H1 (cell line): ENCODE results near the gene APBA3. TPM values are rescaled to one million over a fixed set of nuclear protein-coding genes. Genes with fewer than 3 reads are reported as not detected.
A peak's percentile ranks its signal among the peaks of the same experiment; 100 is the strongest.

Experiments
- CTCF ChIA-PET: fragments of 300-600 bp; sonication (Branson Sonifier 250); formaldehyde crosslinking; loops from one replicate; lab custom pipeline; 2021; ENCODE audit not compliant: partially characterized antibody; lab: Charles Lee
- POLR2A ChIA-PET: fragments of 300-600 bp; sonication (Branson Sonifier 250); formaldehyde crosslinking; loops from one replicate; lab custom pipeline; 2021; ENCODE audit warnings: inconsistent platforms; ENCODE audit not compliant: partially characterized antibody; lab: Charles Lee
- DNase-seq, 2 experiments: peaks; one replicate each; pipeline versions ENCODE4 v3.0.0 to v3.0.0-alpha.2; 2010 to 2022; ENCODE audit warnings: low spot score in 2 of 2, low read depth in 1 of 2, mixed read lengths in 1 of 2
- FAIRE-seq: peaks from 2 replicates; lab custom pipeline; 2011; peaks lifted over from hg19 to GRCh38; lab: Jason Lieb, UNC
- H2AFZ ChIP-seq: 2 replicates; pipeline ENCODE4 v1.8.1; 2012; ENCODE audit warnings: low read length, inconsistent platforms
- H2AK5ac ChIP-seq: 2 replicates; pipeline ENCODE4 v1.6.1; 2013; ENCODE audit warnings: low read depth, low read length
- H2BK120ac ChIP-seq: replicated peaks from 2 replicates; pipeline ENCODE3; 2013; ENCODE audit warnings: low read depth, low read length, inconsistent platforms
- H2BK12ac ChIP-seq: 2 replicates; pipeline ENCODE4 v1.6.1; 2013; ENCODE audit warnings: low read depth, low read length
- H2BK15ac ChIP-seq: 2 replicates; pipeline ENCODE4 v1.6.1; 2013; ENCODE audit warnings: low read length
- H2BK20ac ChIP-seq: 2 replicates; pipeline ENCODE4 v1.6.1; 2013; ENCODE audit warnings: low read length
- H2BK5ac ChIP-seq: 2 replicates; pipeline ENCODE4 v1.6.1; 2013; ENCODE audit warnings: low read depth, low read length
- H3K14ac ChIP-seq: 2 replicates; pipeline ENCODE4 v1.6.1; 2013; ENCODE audit warnings: inconsistent platforms; ENCODE audit not compliant: insufficient read length
- H3K18ac ChIP-seq: 2 replicates; pipeline ENCODE4 v1.6.1; 2013; ENCODE audit warnings: low read length; ENCODE audit errors: extremely low read depth
- H3K23ac ChIP-seq: 2 replicates; pipeline ENCODE4 v1.6.1; 2013; ENCODE audit warnings: inconsistent platforms; ENCODE audit not compliant: insufficient read length
- H3K23me2 ChIP-seq: 2 replicates; pipeline ENCODE4 v1.6.1; 2013; ENCODE audit warnings: low read depth, low read length
- H3K27ac ChIP-seq: 2 replicates; pipeline ENCODE4 v1.6.1; 2011; ENCODE audit warnings: low read depth, low read length, inconsistent platforms
- H3K27me3 ChIP-seq, 4 experiments: replicated peaks in 1 of 4; 1 replicate in 1 of 4; 2 replicates in 3 of 4; pipeline versions ENCODE4 v1.6.1 to v1.8.1; 2011 to 2013; ENCODE audit warnings: low read length in 3 of 4, mild to moderate bottlenecking in 3 of 4, inconsistent platforms in 2 of 4, mixed read lengths in 2 of 4, moderate library complexity in 1 of 4; ENCODE audit not compliant: control insufficient read depth in 3 of 4, insufficient read depth in 3 of 4; ENCODE audit errors: extremely low read depth in 1 of 4
- H3K36me3 ChIP-seq, 4 experiments: 2 replicates each; pipeline versions ENCODE4 v1.6.1 to v1.8.1; 2011 to 2013; ENCODE audit warnings: mild to moderate bottlenecking in 4 of 4, low read length in 3 of 4, moderate library complexity in 2 of 4, control low read depth in 1 of 4, inconsistent platforms in 1 of 4; ENCODE audit not compliant: insufficient read depth in 4 of 4, control insufficient read depth in 2 of 4
- H3K4ac ChIP-seq: replicated peaks from 2 replicates; pipeline ENCODE3; 2013; ENCODE audit warnings: low read length, low read depth, mixed read lengths, inconsistent platforms; ENCODE audit not compliant: insufficient read length
- H3K4me1 ChIP-seq, 4 experiments: replicated peaks in 1 of 4; 1 replicate in 1 of 4; 2 replicates in 3 of 4; pipeline versions ENCODE4 v1.6.1 to v1.8.1; 2011 to 2013; ENCODE audit warnings: low read length in 3 of 4, inconsistent platforms in 2 of 4, mixed read lengths in 1 of 4; ENCODE audit not compliant: insufficient read depth in 4 of 4, control insufficient read depth in 3 of 4
- H3K4me2 ChIP-seq, 2 experiments: 2 replicates each; pipeline versions ENCODE4 v1.6.1 to v1.8.1; 2011 to 2013; ENCODE audit warnings: low read depth in 2 of 2, low read length in 2 of 2, control low read depth in 1 of 2, inconsistent platforms in 1 of 2, mild to moderate bottlenecking in 1 of 2; ENCODE audit not compliant: insufficient read depth in 1 of 2
- H3K4me3 ChIP-seq, 4 experiments: fragments of 200-600, 300-600 bp in 1 of 4; sonication (generic), shearing (Covaris generic), sonication (Bioruptor Twin) in 1 of 4; 2 replicates each; pipeline versions ENCODE4 v1.5.1 to v1.8.1; 2011 to 2016; ENCODE audit warnings: low read length in 4 of 4, low read depth in 3 of 4, control low read depth in 2 of 4, inconsistent platforms in 2 of 4, mild to moderate bottlenecking in 2 of 4, mixed read lengths in 1 of 4, moderate library complexity in 1 of 4; ENCODE audit not compliant: insufficient read depth in 2 of 4; ENCODE audit errors: extremely low read depth in 1 of 4
- H3K56ac ChIP-seq: replicated peaks from 2 replicates; pipeline ENCODE3; 2013; ENCODE audit warnings: low read depth, mild to moderate bottlenecking, mixed read lengths, low read length, inconsistent platforms; ENCODE audit not compliant: insufficient read length
- H3K79me1 ChIP-seq: 2 replicates; pipeline ENCODE4 v1.6.1; 2013; ENCODE audit warnings: low read depth, low read length, control low read depth
- H3K79me2 ChIP-seq, 2 experiments: 2 replicates each; pipeline versions ENCODE4 v1.6.1 to v1.8.1; 2012 to 2013; ENCODE audit warnings: low read length in 2 of 2, mild to moderate bottlenecking in 2 of 2, inconsistent platforms in 1 of 2; ENCODE audit not compliant: insufficient read depth in 2 of 2, control insufficient read depth in 1 of 2
- H3K9ac ChIP-seq, 4 experiments: replicated peaks in 1 of 4; 1 replicate in 1 of 4; 2 replicates in 3 of 4; pipeline versions ENCODE4 v1.6.1 to v1.8.1; 2011 to 2013; ENCODE audit warnings: low read depth in 3 of 4, low read length in 3 of 4, control low read depth in 2 of 4, mild to moderate bottlenecking in 2 of 4, moderate library complexity in 2 of 4, inconsistent platforms in 1 of 4; ENCODE audit errors: extremely low read depth in 1 of 4
- H3K9me3 ChIP-seq, 2 experiments: 2 replicates each; pipeline versions ENCODE4 v1.6.1 to v1.8.1; 2012 to 2013; ENCODE audit warnings: mild to moderate bottlenecking in 2 of 2, moderate library complexity in 2 of 2, control low read depth in 1 of 2, inconsistent platforms in 1 of 2, low read depth in 1 of 2, low read length in 1 of 2, mixed read lengths in 1 of 2; ENCODE audit not compliant: insufficient read depth in 2 of 2
- H4K20me1 ChIP-seq, 2 experiments: replicated peaks in 1 of 2; 2 replicates each; pipeline versions ENCODE3 to v1.8.1; 2011 to 2013; ENCODE audit warnings: inconsistent platforms in 2 of 2, low read length in 2 of 2, mild to moderate bottlenecking in 1 of 2; ENCODE audit not compliant: insufficient read depth in 2 of 2, control insufficient read depth in 1 of 2
- H4K5ac ChIP-seq: 2 replicates; pipeline ENCODE4 v1.6.1; 2013; ENCODE audit warnings: low read length, low read depth, mixed read lengths, inconsistent platforms; ENCODE audit not compliant: insufficient read length
- H4K8ac ChIP-seq: 2 replicates; pipeline ENCODE4 v1.8.0; 2013; ENCODE audit warnings: mild to moderate bottlenecking, moderate library complexity, low read length, inconsistent platforms; ENCODE audit not compliant: insufficient read depth; ENCODE audit errors: extremely low read depth
- H4K91ac ChIP-seq: replicated peaks from 2 replicates; pipeline ENCODE3; 2013; ENCODE audit warnings: low read length, mixed read lengths, inconsistent platforms; ENCODE audit not compliant: insufficient read length
- ATF3 ChIP-seq: IDR thresholded peaks from 2 replicates; pipeline ENCODE4 v1.6.1; 2011; ENCODE audit warnings: low read depth, mild to moderate bottlenecking, low read length; ENCODE audit not compliant: insufficient read depth
- GABPA ChIP-seq: IDR thresholded peaks from 2 replicates; pipeline ENCODE4 v1.6.1; 2011; ENCODE audit warnings: mild to moderate bottlenecking, low read length, moderate library complexity, borderline replicate concordance; ENCODE audit not compliant: insufficient read depth
- HDAC2 ChIP-seq, 2 experiments: fragments of 300-600 bp in 1 of 2; sonication (generic) in 1 of 2; IDR thresholded peaks; 2 replicates each; pipeline ENCODE4 v1.6.1; 2011 to 2012; ENCODE audit warnings: low read depth in 2 of 2, low read length in 2 of 2, mild to moderate bottlenecking in 2 of 2, moderate library complexity in 2 of 2, borderline replicate concordance in 1 of 2, inconsistent platforms in 1 of 2
- JUN ChIP-seq: IDR thresholded peaks from 2 replicates; pipeline ENCODE4 v1.6.1; 2011; ENCODE audit warnings: low read depth, mild to moderate bottlenecking, improper control_type of control experiment, low read length
- KDM1A ChIP-seq: fragments of 200-600, 300-600 bp; sonication (generic); IDR thresholded peaks from 2 replicates; pipeline ENCODE4 v1.7.1; 2016; ENCODE audit warnings: mild to moderate bottlenecking, low read length, borderline replicate concordance
- PHF8 ChIP-seq: fragments of 200-600 bp; sonication (generic); conservative IDR thresholded peaks from 2 replicates; pipeline ENCODE4 v1.7.1; 2012; ENCODE audit warnings: low read depth, mild to moderate bottlenecking, inconsistent platforms, low read length, moderate library complexity
- SIRT6 ChIP-seq: IDR thresholded peaks from one replicate; pipeline ENCODE4 v1.7.1; 2012; ENCODE audit warnings: low read length, inconsistent platforms
- TEAD4 ChIP-seq: IDR thresholded peaks from 2 replicates; pipeline ENCODE4 v1.6.1; 2012; ENCODE audit warnings: low read depth, low read length, inconsistent platforms, mixed read lengths
- WGBS, 2 experiments: shearing (Covaris generic) in 1 of 2; methylation state at CpG; one replicate each; pipeline versions ENCODE4 v1.1.6 to v1.1.7; 2013 to 2015; ENCODE audit warnings: low lambda C conversion rate in 2 of 2, mixed read lengths in 2 of 2, inconsistent platforms in 1 of 2, low coverage in 1 of 2, missing lambda C conversion rate in 1 of 2; ENCODE audit not compliant: insufficient replicate concordance in 2 of 2, insufficient coverage in 1 of 2, insufficient read length in 1 of 2; ENCODE audit errors: extremely low coverage in 1 of 2, missing lambda C conversion rate in 1 of 2; 5-methylcytosine and 5-hydroxymethylcytosine counted together
- polyA plus RNA-seq, 7 experiments: library from polyadenylated mRNA; depleted of rRNA in 3 of 7; stranded (reverse) in 5 of 7; unstranded in 2 of 7; fragments of >200 nt in 5 of 7; fragments of 200-250 nt in 2 of 7; gene quantifications; 1 replicate in 5 of 7; 2 replicates in 1 of 7; 4 replicates in 1 of 7; pipeline versions ENCODE4 v1.2.1 to v1.2.3, GENCODE V29; 2011 to 2013; ENCODE audit warnings: missing spikeins in 2 of 7, mixed read lengths in 2 of 7
- total RNA-seq: library from RNA; stranded (reverse); fragmentation: NEBNext Ultra II Directional; extraction: Animal tissue kit (Norgen Biotek cat#: 25700); gene quantifications from 2 replicates; pipeline ENCODE4 v1.2.1, GENCODE V29; 2021

The APBA3 gene
- total and polyA plus RNA-seq, 2 of the 8 experiments (the other 6 are each of a cell fraction or from before 2014, with no cell fraction given), result 21.4 to 36.9 TPM

GRCh38 chr19:3723110-3723488 is 38.4 kb downstream of the APBA3 start:
- ChIA-PET CTCF (interaction anchor here (0.9 to 1.5 kb wide), 2 partner anchors 14 to 15 kb away, joined by 3 to 9 read pairs; partner anchors contain the start of gene TJP3), POLR2A (interaction anchor here (1.1 to 2.0 kb wide), 4 partner anchors 10 to 39 kb away, joined by 3 to 7 read pairs (median 5); partner anchors contain the start of genes MRPL54 and TJP3)

More at GRCh38 chr19:3723110-3723488, 38.4 kb downstream of the APBA3 start:
- H3K27ac ChIP-seq, result no peak overlapping the region
- peaks cover 0 to 3% (median 0%) of the 10 kb centered on the region in 4 experiments; a peak in 2 of 7 replicates for H3K27me3 ChIP-seq
- no peak overlapping the region for H4K8ac ChIP-seq
- H4K5ac ChIP-seq, result no peak overlapping the region
- H3K18ac ChIP-seq, result no peak overlapping the region; the same call in 1 of the 2 replicates
- peak overlapping the region; percentile 90; the same call in 1 of the 2 replicates for H2BK20ac ChIP-seq
- no peaks in the 10 kb centered on the region for H3K79me2 ChIP-seq
- H3K4me2 ChIP-seq, result peak overlapping the region; percentile 40 to 87
- H3K9me3 ChIP-seq, result no peaks in the 10 kb centered on the region
- no peak overlapping the region for H2BK120ac ChIP-seq
- no peaks in the 10 kb centered on the region for H4K20me1 ChIP-seq
- TF ChIP-seq JUN, result no peak
- TF ChIP-seq GABPA, result no peak
- no peak for TF ChIP-seq ATF3
- TF ChIP-seq PHF8, result no peak
- no peak for TF ChIP-seq KDM1A
- no peak for TF ChIP-seq TEAD4
- no peak for TF ChIP-seq HDAC2 (IDR thresholded peaks at IDR 0.05; ENCODE audit: borderline replicate concordance in 1 of 2, low read depth in 2 of 2, low read length in 2 of 2)
- no peak for TF ChIP-seq SIRT6
- peak overlapping the region; percentile 1 to 74 (median 23); a peak in 4 of 8 replicates for H3K4me3 ChIP-seq
- peak overlapping the region; percentile 83; the same call in 1 of the 2 replicates for H2BK15ac ChIP-seq
- FAIRE-seq, result no peak
- WGBS, 2 experiments, result 54% methylated on average over 5 of the region's 5 CpGs; no CpG with 5 or more reads in 1 of the 2 experiments
- no peak overlapping the region for H2BK5ac ChIP-seq
- H3K23ac ChIP-seq, result no peak overlapping the region
- H3K23me2 ChIP-seq, result peaks cover 8% of the 10 kb centered on the region; the same call in 1 of the 2 replicates
- no peak for DNase-seq
- no peak overlapping the region for H4K91ac ChIP-seq
- no peaks in the 10 kb centered on the region for H3K79me1 ChIP-seq
- no peak overlapping the region for H3K9ac ChIP-seq
- H3K14ac ChIP-seq, result no peak overlapping the region
- H2AFZ ChIP-seq, result no peak overlapping the region
- H3K4me1 ChIP-seq, result peaks cover 0 to 16% (median 10%) of the 10 kb centered on the region in 4 experiments; a peak in 6 of 7 replicates
- H2BK12ac ChIP-seq, result peak overlapping the region; percentile 90; the same call in 1 of the 2 replicates
- H3K36me3 ChIP-seq, result no peaks in the 10 kb centered on the region
- no peak overlapping the region for H3K56ac ChIP-seq
- H3K4ac ChIP-seq, result no peak overlapping the region
- 0 out of 2 replicates have a peak overlapping the region, but pooled peaks have one; percentile 86 for H2AK5ac ChIP-seq
